ENCODE results near the gene C1orf21.

Gene C1orf21

GRCh38 chr1:184408580-184408979 lies 21.8 kb downstream of the C1orf21 start:
- H3K4me3 ChIP-seq (ENCODE audit: low read length): no peak overlapping the region
- no peak for DNase-seq (ENCODE audit: low read depth)
- TF ChIP-seq CTCF (conservative IDR thresholded peaks at IDR 0.05; ENCODE audit: low read depth, low read length): no peak

DNA sequence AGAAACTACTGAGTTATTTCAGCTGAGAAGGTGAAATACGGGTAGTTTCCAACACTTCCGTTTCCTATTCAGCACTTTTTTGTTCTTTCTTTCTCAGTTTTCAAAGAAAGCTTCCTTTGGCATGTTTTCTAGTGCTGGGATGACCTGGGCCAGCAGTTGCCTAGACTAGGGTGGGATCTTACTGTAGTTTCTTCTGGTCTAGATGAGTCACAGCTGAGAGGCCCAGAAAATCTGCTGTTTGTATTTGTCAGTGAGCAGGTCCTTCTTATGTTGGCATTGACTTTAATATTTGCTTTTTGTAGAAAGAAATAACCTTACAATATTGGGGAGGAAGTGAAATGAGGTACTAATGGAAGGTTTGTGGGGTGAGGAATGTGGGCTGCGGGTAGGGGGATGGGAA lies 22.2 kb downstream of the C1orf21 start:
- H3K4me3 ChIP-seq (ENCODE audit: low read length): no peak overlapping the region
- TF ChIP-seq CTCF (conservative IDR thresholded peaks at IDR 0.05; ENCODE audit: low read depth, low read length): no peak
- DNase-seq (ENCODE audit: low read depth): no peak

- no peak for TF ChIP-seq CTCF (conservative IDR thresholded peaks at IDR 0.05; ENCODE audit: low read depth, low read length)
- DNase-seq (ENCODE audit: low read depth): no peak
- no peak overlapping the region for H3K4me3 ChIP-seq (ENCODE audit: low read length)
Measured at GRCh38 chr1:184412472-184412871, 25.6 kb downstream of the C1orf21 start.

DNA sequence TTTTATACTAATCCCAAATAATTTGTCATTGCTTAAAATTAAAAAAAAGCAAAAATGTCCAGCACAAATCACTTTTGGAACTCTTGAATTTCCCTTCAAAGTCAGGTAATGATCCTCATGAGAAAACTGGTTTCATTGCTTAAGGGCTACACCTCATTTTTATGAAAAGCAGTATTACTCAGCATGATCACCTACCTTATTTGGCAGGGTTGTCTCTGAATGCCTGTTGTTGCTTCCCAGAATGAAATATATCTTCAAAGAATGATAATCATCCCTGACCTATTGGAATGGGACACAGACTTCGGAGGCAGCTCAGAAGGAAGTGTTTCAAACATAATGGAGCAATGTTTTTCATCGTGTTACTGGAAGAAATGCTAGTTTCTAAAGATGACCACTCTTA lies 29.7 kb downstream of the C1orf21 start:
- no peak overlapping the region for H3K4me3 ChIP-seq (ENCODE audit: low read length)
- no peak for DNase-seq (ENCODE audit: low read depth)
- no peak for TF ChIP-seq CTCF (conservative IDR thresholded peaks at IDR 0.05; ENCODE audit: low read depth, low read length)

GRCh38 chr1:184416946-184417345 lies 30.1 kb downstream of the C1orf21 start:
- no peak for DNase-seq (ENCODE audit: low read depth)
- H3K4me3 ChIP-seq (ENCODE audit: low read length): no peak overlapping the region
- TF ChIP-seq CTCF (conservative IDR thresholded peaks at IDR 0.05; ENCODE audit: low read depth, low read length): no peak

DNA sequence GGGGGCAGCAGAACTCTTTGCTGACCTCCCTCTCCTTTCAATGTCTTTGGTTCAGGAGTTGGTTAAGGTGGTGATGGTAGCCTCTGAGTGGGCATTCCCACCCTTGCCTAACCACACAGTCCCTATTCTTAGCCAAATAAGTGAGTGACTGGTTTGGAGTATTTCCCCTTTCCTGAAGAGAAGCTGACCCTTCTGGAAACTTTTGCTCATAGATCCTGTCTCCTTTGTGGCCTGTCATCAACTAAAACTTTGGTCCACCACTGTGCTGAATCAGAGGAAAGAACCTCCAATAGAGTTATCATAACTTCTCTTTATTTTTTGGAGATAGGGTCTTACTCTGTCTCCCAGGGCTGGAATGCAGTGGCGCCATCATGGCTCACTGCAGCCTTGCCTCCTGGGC lies 31.1 kb downstream of the C1orf21 start:
- no peak for DNase-seq (ENCODE audit: low read depth)
- no peak overlapping the region for H3K4me3 ChIP-seq (ENCODE audit: low read length)
- TF ChIP-seq CTCF (conservative IDR thresholded peaks at IDR 0.05; ENCODE audit: low read depth, low read length): no peak

DNA sequence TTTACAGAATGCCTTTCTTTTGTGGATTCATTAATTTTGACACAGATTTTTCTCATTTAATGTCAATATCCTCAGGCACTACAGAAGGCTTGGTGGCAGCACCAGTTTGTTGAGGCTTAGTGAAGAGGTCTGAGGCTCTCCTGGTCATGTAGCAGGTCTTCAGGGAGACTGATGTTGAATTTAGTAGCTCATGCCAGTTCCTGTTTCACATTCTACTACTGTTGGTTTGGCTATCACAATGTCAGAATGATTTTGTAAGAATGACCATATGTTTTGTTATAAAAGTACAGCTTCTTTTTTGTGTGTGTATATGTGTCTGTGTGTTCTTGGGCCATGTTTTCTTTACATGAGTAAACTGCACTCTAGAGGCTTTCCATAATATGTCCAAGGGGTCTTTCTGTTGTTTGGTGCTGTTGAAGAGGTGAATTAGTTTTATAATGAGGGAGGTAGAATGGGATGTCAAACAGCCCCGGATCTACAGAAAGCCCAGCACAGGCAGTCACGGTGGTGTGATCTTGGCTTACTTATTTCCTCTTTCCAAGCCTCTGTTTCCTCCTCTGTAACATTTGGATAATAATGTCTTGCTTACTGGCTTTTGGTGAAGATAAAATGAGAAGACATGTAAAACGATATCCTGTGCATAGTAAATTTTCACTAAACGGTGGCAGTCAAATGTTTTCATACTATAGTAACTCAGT lies 32.0 kb downstream of the C1orf21 start:
- no peak overlapping the region for H3K4me3 ChIP-seq (ENCODE audit: low read length)
- DNase-seq (ENCODE audit: low read depth): no peak
- TF ChIP-seq CTCF (conservative IDR thresholded peaks at IDR 0.05; ENCODE audit: low read depth, low read length): no peak

All from retinal pigment epithelial cell (primary cell).